NCI-H187 treated with DMSO at 0.1 percent for 48 hours (cell line): ENCODE results near the gene TMC8.
"Not testable (repeated sequence)": the region's sequence is repeated elsewhere in the genome, so short reads cannot be mapped to it uniquely, and the experiment has no call there.

Source experiments
- DNase-seq: peaks from one replicate; lab custom pipeline; 2025; lab: John Stamatoyannopoulos, UW

Gene TMC8, protein sequence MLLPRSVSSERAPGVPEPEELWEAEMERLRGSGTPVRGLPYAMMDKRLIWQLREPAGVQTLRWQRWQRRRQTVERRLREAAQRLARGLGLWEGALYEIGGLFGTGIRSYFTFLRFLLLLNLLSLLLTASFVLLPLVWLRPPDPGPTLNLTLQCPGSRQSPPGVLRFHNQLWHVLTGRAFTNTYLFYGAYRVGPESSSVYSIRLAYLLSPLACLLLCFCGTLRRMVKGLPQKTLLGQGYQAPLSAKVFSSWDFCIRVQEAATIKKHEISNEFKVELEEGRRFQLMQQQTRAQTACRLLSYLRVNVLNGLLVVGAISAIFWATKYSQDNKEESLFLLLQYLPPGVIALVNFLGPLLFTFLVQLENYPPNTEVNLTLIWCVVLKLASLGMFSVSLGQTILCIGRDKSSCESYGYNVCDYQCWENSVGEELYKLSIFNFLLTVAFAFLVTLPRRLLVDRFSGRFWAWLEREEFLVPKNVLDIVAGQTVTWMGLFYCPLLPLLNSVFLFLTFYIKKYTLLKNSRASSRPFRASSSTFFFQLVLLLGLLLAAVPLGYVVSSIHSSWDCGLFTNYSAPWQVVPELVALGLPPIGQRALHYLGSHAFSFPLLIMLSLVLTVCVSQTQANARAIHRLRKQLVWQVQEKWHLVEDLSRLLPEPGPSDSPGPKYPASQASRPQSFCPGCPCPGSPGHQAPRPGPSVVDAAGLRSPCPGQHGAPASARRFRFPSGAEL

GRCh38 chr17:78130437-78131101 is at the start of gene TMC8:
Gene TMC8, plus strand, starts transcription at chr17:78130771. Its CDS starts 818 bp downstream, at chr17:78131589.
- no peak for DNase-seq

DNA sequence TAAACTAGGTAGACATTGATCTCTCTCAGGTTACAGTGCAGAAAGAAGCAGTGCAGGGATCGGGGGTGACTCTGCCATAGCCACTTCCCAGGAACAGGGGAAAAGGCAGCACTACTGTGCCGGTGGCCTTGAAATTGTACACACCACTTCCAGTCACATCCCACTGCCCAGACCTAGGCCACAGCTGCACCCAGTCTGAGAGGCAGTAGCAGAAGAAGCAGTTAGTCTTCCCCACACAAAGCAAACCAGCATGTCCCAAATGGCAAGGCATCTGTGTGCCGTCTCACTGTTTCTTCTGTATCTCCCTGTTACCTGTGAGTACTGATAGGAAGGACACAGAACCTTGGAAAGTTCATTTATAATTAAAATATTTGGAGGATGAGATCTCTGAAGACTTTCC is 49.0 kb upstream of the TMC8 start:
- no peak for DNase-seq

GRCh38 chr17:78082355-78082872 is 48.2 kb upstream of the TMC8 start:
- DNase-seq: not testable (repeated sequence)

- DNase-seq: peak; percentile 9
Measured at GRCh38 chr17:78082988-78083387, 47.6 kb upstream of the TMC8 start.

- DNase-seq: no peak
Measured at GRCh38 chr17:78086740-78087139, 43.8 kb upstream of the TMC8 start.

GRCh38 chr17:78088529-78088928 is 42.0 kb upstream of the TMC8 start:
- DNase-seq: no peak

DNA sequence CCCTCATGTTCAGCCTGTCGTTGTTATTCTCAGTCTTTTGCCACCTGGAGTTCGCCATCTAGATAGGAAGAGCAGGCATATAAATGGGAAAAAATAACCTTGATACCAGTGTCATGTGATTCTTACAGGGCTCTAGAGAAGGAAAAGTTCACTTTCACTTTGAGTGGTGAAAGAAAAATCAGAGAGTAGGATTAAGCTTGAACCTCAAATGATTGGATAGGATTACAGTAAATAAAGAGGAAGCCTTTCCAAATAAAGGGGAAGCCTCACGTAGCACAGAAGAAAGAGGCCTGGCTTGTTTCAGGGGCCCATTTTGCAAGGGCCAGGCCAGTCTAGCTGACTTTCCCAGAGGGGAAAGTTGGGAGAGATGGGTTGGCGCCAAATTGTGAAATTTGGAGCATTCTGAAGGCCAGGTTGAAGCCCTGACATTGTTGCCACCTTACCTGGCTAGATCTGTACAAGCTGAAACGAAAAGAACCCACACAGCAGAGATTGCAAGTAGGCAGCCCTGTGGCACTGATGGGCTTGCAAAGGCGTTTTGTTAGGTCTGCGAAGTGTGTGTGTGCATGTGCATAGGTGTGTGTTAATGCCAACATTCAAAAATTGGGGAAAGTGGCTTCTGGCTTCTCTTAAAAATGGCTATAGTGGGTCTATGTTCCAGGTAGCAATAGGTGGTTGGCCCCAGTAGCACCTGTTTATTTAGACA is 40.8 kb upstream of the TMC8 start:
- DNase-seq: no peak

DNA sequence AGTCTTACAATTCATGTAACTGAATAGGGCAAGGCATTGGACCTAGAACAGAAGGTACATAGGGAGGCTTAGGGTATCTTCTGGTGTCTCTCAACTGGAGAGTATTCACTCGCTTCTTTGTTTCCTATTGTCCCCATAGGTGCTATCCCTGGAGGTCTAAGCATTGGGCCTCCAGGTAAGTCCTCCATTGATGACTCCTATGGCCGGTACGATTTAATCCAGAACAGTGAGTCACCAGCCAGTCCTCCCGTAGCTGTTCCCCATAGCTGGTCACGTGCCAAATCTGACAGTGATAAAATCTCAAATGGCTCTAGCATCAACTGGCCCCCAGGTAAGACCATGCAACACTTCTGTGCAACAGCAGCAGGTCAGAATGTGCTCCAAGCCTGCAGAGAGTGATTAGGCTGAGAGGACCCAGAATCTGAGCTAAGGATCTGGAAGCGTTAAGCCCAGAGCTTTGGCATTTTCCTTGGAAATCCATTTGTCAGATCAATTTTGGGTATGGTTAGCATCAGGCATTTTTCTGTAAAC is 37.7 kb upstream of the TMC8 start:
- DNase-seq: no peak

- no peak for DNase-seq
Measured at GRCh38 chr17:78095035-78095434, 35.5 kb upstream of the TMC8 start.

GRCh38 chr17:78096093-78096492 is 34.5 kb upstream of the TMC8 start:
- DNase-seq: no peak

- no peak for DNase-seq
Measured at GRCh38 chr17:78101112-78101511, 29.5 kb upstream of the TMC8 start.

DNA sequence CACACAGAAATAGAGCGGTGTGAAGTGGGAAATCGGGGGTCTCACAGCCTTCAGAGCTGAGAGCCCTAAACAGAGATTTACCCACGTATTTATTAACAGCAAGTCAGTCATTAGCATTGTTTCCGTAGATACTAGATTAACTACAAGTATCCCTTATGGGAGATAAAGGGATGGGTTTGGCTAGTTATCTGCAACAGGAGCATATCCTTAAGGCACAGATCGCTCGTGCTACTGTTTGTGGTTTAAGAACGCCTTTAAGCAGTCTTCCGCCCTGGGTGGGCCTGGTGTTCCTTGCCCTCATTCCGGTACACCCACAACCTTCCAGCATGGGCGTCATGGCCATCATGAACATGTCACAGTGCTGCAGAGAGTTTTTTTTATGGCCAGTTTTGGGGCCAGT is 29.0 kb upstream of the TMC8 start:
- no peak for DNase-seq

DNA sequence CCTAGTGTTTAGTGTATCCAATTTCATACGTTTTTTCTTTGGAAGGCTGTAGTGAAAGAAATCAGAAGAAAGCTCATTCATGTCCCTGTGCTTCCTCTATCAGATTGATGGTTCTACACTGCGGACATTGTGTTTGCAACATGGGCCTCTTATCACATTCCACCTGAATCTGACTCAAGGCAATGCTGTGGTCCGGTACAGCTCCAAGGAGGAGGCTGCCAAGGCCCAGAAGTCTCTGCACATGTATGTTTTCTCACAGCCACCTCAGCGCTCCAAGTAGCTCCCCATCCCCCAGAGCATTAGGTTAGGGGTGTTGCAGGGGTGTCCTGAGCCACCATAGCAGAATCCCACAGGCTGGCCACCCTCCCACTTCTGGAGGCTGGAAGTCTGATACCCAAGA is 27.3 kb upstream of the TMC8 start:
- DNase-seq: no peak

DNA sequence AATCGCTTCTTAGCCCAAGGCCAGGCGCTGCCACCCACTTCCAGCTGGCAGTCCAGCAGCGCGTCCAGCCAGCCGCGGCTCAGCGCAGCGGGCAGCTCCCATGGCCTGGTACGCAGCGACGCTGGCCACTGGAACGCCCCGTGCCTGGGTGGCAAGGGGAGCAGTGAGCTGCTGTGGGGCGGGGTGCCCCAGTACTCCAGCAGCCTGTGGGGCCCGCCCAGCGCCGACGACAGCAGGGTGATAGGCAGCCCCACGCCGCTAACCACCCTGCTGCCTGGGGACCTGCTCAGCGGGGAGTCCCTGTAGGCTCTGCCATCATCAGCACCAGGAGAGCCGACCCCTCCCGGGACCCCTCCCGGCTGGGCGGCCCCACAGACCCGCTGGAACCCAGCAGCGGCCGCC is 26.0 kb upstream of the TMC8 start:
- no peak for DNase-seq

DNA sequence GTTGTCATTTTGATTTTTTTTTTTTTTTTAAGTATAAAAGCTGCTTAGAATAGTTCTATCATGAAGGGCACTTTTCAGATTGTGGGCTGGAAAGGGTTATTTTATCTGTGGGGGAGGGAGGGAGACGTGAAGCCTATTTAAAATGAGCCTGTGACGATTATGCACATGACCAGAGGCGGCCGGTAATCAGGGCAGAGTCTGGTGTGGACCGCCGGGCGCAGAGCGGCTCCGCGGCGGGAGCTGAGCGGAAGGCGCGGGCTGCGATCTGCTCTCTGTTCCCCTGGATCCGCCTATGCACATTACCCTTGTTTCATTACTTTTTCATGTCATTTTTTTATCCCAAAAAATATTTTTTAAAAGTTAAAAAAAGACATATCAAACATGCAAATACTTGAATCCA is 25.5 kb upstream of the TMC8 start:
- no peak for DNase-seq

DNA sequence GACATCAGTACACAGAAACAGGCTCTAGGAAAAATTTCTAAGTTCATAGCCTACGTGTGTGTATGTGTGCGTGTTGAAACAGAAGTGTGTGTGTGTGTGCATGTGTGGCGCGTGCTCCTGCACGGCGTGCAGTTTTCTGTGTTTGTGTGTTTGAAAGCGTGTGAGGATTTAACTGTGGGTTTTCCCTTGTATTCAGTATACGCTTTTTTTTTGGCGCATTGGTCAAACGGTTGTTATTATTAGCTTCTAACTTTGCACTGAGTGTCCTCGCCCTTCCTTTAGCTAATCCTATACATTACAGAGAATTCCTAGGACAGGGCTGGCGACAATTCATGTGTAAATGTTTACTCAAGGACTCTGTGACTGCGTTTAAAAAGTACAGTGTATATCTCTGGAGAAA is 25.0 kb upstream of the TMC8 start:
- no peak for DNase-seq

- DNase-seq: no peak
Measured at GRCh38 chr17:78106211-78106610, 24.4 kb upstream of the TMC8 start.

- DNase-seq: no peak
Measured at GRCh38 chr17:78107457-78107856, 23.1 kb upstream of the TMC8 start.

- DNase-seq: no peak
Measured at GRCh38 chr17:78107976-78108725, 22.4 kb upstream of the TMC8 start.

DNA sequence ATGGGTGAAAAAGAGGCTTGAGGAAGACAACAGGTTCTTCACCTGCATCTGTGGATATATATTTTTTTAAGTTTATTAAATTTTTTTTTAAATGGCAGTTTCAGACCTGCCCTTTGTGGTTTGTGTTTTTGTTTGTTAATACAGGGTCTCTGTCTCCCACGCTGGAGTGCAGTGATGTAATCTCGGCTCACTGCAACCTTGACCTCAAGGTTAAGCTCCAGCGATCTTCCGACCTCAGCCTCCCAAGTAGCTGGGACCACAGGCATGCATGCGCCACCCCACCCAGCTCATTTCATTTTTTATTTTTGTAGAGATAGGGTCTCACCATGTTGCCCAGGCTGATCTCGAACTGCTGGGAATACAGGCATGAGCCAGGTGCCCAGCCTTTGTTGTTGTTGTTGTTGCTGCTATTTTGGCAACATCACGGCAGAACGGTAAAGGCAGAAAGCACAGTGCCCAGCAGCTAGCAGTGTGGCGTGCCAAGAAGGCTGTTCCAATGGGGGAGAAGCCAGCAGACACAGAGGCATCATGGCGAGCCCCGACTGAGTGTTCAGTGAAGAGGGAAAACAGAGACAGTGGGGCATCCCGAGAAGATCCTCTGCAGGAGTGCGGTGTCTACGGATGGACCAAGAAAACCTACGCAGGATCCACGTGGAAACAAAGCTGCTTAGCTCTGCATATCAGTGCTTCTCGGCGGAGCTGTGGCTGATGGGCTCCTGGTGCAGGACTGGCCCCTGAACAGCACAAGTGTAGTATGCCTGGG is 21.7 kb upstream of the TMC8 start:
- DNase-seq: no peak

- no peak for DNase-seq
Measured at GRCh38 chr17:78109489-78109761, 21.1 kb upstream of the TMC8 start.
